ENCODE measurements around the gene CCDC80. TPM values are rescaled to one million over a fixed set of nuclear protein-coding genes. Genes with fewer than 3 reads are reported as not detected.
A peak's percentile ranks its signal among the peaks of the same experiment; 100 is the strongest.
"Not testable (repeated sequence)": the region's sequence is repeated elsewhere in the genome, so short reads cannot be mapped to it uniquely, and the experiment has no call there.

Gene CCDC80
- total RNA-seq, 1 donor from 2014 or later = 0.23 TPM

DNA sequence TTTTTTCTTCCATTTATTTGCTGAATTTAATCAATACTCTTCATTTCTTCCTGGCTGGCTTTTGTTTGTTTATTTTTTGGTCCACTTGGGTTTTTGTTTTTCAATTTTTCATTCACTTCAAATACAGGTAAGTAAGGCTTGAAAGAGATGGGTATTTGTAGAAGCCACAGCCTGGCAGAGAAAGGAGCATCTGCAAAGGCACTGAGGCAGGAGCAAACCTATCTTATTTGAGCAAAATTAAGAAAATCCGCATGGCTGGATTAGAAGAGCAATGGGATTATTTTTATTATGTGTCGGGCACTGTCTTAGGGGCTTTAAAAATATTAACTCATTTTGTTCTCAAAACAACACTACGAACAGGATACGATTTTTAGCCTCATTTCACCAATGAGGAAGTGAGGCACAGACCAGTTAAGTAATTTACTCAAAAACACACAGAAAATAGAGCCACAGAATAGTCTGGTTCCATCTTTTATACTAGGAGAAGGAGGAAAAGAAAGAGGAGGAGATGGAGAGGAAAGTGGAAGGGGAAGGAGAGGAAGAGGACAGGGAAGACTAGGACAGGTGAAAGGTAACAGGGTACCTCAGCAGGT, 35.1 kb upstream of the CCDC80 start:
- H3K9me3 Mint-ChIP-seq = no peaks in the 10 kb centered on the region
- H3K36me3 Mint-ChIP-seq (ENCODE audit: low read depth) = peaks cover 13% of the 10 kb centered on the region
- H3K4me3 Mint-ChIP-seq = peak overlapping the region; percentile 64
- intact Hi-C loops (cut with micrococcal nuclease) = loop anchor here (1.0 to 10.0 kb wide), 17 partner anchors 28 to 1861 kb away; partner anchors contain the start of genes ATP6V1A, BTLA, CD96 and GTPBP8
- H3K4me1 Mint-ChIP-seq (ENCODE audit: low read depth) = peaks cover 75% of the 10 kb centered on the region
- peak overlapping the region; percentile 87 for H3K27ac Mint-ChIP-seq
- DNase-seq (ENCODE audit: low spot score) = no peak
- no peaks in the 10 kb centered on the region for H3K27me3 Mint-ChIP-seq (ENCODE audit: insufficient read depth)

DNA sequence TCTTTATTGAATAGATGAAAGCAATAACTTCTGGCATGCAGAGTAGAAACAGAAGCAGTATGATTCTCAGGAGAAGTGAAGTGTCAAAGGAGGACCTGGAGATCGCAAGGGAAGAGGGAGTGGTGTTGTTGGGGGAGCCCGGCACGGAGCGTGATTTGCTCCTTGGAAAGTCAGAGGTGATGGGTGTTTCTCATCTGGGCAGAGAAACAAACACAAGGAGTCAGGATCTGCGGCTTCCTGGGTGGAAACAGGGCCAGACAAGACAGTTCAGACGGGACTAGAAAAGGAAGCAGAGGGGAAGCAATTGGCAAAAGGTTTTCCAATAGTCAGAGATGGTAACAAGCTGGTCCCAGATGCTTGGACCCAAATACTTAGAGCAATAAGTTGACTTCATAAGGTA, 34.4 kb upstream of the CCDC80 start:
- no peak for DNase-seq (ENCODE audit: low spot score)
- Mint-ChIP-seq H3K27ac (peak overlapping the region; percentile 5), H3K9me3 (no peaks in the 10 kb centered on the region), H3K36me3 (ENCODE audit: low read depth) (peaks cover 13% of the 10 kb centered on the region), H3K27me3 (ENCODE audit: insufficient read depth) (no peaks in the 10 kb centered on the region), H3K4me1 (ENCODE audit: low read depth) (peaks cover 81% of the 10 kb centered on the region), H3K4me3 (peak overlapping the region; percentile 1)
- intact Hi-C loops (cut with micrococcal nuclease) = loop anchor here (5.0 to 10.0 kb wide), 8 partner anchors 163 to 1861 kb away; partner anchors contain the start of genes ATP6V1A, BTLA, CD96 and NAA50

DNA sequence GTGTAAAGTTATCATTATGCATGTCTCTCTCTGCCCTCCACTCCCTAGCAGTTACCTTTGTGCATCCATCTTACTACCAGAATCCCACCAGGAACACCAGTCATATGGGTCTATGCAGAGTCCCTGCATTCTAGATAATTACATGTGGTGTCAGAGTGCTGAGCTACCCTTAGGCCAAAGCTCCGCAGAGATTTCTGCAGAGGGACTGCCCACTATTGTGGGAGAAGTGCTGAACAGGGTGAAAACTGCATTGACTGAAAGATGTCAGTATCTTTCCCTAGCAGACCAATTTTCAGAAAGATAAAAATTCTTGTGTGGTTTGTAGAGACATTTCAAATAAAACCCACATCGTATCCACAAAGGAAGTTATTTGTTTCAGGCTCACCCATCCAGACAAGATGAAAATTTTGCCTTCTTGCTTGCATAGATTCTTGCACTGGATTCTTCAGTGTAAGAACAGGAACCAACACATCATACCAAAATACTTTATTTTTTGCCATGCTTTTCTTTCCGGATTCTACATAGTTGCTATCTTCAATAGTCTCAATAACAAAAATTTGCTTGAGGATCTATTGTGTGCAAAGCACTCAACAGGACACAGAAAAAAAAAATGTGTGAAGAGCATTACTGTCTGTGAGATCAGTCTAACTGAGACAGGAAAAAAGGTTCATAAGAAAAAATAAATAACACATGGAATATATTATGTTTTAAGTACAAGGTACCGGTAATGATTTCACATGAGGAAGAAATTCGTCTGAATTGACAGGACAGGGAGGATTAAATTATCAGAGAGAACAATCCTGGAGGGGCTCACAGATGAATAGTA, 32.0 kb upstream of the CCDC80 start:
- Mint-ChIP-seq H3K36me3 (ENCODE audit: low read depth) (peaks cover 10% of the 10 kb centered on the region), H3K27ac (peak overlapping the region; percentile 65), H3K4me3 (peak overlapping the region; percentile 4), H3K27me3 (ENCODE audit: insufficient read depth) (peaks cover 2% of the 10 kb centered on the region), H3K9me3 (no peaks in the 10 kb centered on the region), H3K4me1 (ENCODE audit: low read depth) (peaks cover 85% of the 10 kb centered on the region)
- intact Hi-C loops (cut with micrococcal nuclease) = loop anchor here (1.0 to 10.0 kb wide), 7 partner anchors 30 to 1858 kb away; partner anchors contain the start of genes ATP6V1A, CD96, NAA50 and SPICE1
- peak; percentile 13 for DNase-seq (ENCODE audit: low spot score)

DNA sequence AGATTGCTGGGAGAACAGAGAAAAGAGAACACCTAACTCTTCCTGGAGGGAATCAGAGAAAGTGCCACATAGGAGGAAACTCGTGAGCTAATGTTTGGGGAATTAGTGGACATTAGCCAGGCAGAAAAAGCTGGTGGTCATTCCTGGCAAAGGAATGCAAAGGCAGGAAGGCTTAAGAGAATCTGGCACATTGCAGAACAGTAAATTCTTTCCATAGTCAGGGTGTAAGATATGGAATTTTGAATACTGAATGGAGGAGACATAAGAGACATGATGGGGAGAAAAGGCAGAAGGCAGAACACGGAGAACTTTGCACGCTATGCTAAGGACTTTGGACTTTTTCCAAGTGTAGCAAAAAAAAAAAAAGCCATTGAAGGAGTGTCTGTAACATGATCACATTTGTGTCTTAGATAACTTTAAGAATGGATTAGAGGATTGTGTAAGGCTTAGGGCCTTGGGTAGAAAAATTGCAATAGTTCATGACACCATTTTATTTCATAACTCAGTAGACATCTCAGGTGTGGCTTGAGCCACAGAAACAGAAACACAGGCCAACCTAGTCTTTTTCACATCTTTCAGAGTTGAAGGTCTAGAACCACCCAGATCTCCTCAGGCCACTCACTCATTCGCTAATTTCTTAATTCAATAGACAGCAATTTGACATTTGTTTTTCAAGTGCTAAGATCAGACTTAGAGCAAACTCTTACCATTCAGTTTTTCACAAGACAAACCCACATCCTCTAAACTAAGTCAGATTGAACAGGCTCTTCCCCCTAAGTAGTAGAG, 31.2 kb upstream of the CCDC80 start:
- peak overlapping the region; percentile 41 for H3K4me3 Mint-ChIP-seq
- peak overlapping the region; percentile 65 for H3K27ac Mint-ChIP-seq
- intact Hi-C loops (cut with micrococcal nuclease) = loop anchor here (1.0 to 10.0 kb wide), 7 partner anchors 29 to 1857 kb away; partner anchors contain the start of genes ATP6V1A, CD96, NAA50 and SPICE1
- H3K4me1 Mint-ChIP-seq (ENCODE audit: low read depth) = peaks cover 85% of the 10 kb centered on the region
- DNase-seq (ENCODE audit: low spot score) = peak; percentile 11
- peaks cover 7% of the 10 kb centered on the region for H3K9me3 Mint-ChIP-seq
- peaks cover 2% of the 10 kb centered on the region for H3K27me3 Mint-ChIP-seq (ENCODE audit: insufficient read depth)
- peaks cover 14% of the 10 kb centered on the region for H3K36me3 Mint-ChIP-seq (ENCODE audit: low read depth)

DNA sequence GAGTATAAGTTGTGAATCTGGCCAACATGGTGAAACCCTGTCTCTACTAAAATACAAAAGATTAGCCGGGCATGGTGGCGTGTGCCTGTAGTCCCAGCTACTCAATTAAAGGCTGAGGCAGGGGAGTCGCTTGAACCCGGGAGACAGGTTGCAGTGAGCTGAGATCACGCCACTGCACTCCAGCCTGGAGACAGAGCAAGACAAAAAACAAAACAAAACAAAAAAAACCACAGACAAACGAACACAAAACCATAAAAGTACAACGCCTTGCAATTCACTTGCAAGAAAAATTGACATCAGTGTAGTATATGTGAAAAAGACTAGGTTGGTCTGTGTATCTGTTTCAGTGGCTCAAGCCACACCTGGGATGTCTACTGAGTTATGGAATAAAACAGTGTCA, 29.9 kb upstream of the CCDC80 start:
- intact Hi-C loops (cut with micrococcal nuclease) = loop anchor here (10.0 kb wide), 6 partner anchors 286 to 1856 kb away; partner anchors contain the start of genes ATP6V1A, CD96, NAA50 and SPICE1
- H3K27me3 Mint-ChIP-seq (ENCODE audit: insufficient read depth) = peaks cover 2% of the 10 kb centered on the region
- H3K4me1 Mint-ChIP-seq (ENCODE audit: low read depth) = peaks cover 72% of the 10 kb centered on the region
- no peak overlapping the region for H3K4me3 Mint-ChIP-seq
- peaks cover 8% of the 10 kb centered on the region for H3K9me3 Mint-ChIP-seq
- H3K36me3 Mint-ChIP-seq (ENCODE audit: low read depth) = peaks cover 12% of the 10 kb centered on the region
- peak overlapping the region; percentile 56 for H3K27ac Mint-ChIP-seq
- peak; percentile 17 for DNase-seq (ENCODE audit: low spot score)

DNA sequence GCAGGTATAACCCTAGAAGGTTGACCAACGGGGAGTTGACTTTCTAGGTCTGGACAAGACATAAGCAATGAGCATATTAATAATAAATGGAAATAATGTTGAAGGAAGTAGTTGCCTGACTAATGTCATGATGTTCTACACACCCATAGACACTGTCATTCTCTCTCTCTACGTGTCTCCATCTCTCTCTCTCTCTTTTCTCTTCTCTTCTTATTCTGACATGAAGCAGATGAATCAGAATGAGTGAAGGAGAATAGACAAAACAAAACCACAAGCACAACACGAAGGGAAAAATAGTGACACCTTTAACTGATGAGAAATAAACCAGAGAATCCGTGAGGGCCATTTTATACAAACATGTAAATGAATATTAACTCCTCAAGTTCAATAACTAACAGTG, 26.7 kb upstream of the CCDC80 start:
- H3K4me1 Mint-ChIP-seq (ENCODE audit: low read depth) = peaks cover 40% of the 10 kb centered on the region
- intact Hi-C loops (cut with micrococcal nuclease) = no loop called here
- H3K36me3 Mint-ChIP-seq (ENCODE audit: low read depth) = peaks cover 8% of the 10 kb centered on the region

DNA sequence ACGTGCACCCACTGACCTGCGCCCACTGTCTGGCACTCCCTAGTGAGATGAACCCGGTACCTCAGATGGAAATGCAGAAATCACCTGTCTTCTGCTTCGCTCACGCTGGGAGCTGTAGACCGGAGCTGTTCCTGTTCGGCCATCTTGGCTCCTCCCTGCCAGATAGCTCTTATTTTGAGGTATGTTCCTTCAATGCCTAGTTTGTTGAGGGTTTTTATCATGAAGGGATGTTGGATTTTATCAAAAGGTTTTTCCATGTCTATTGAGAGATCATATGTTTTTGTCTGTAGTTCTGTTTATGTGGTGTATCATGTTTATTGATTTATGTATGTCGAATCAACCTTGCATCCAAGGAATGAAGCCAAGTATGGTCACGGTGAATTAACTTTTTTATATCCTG, 24.1 kb upstream of the CCDC80 start:
- H3K27me3 Mint-ChIP-seq (ENCODE audit: insufficient read depth); H3K27ac Mint-ChIP-seq; intact Hi-C loops (cut with micrococcal nuclease): not testable (repeated sequence)

More for the DNA sequence above, 26.7 kb upstream of the CCDC80 start:
- H3K27ac Mint-ChIP-seq = peak overlapping the region; percentile 51
- DNase-seq (ENCODE audit: low spot score) = no peak
- peaks cover 5% of the 10 kb centered on the region for H3K27me3 Mint-ChIP-seq (ENCODE audit: insufficient read depth)
- peaks cover 16% of the 10 kb centered on the region for H3K9me3 Mint-ChIP-seq
- H3K4me3 Mint-ChIP-seq = no peak overlapping the region

DNA sequence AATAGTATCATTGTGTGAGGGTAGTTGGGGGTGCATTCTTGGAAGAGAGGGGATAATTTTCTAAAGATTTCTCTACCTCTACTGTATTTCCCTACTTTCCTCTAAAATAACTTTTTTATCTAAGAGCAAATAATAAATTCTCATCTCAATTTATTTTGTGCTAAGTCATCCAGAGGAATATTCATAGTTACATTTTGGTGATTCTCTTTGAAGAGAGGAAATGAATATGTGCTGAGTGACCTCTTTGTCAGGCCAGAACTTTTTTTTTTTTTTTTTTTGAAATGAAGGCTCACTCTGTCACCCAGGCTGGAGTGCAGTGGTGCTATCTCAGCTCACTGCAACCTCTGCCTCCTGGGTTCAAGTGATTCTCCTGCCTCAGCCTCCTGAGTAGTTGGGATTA, 15.1 kb upstream of the CCDC80 start:
- peaks cover 1% of the 10 kb centered on the region for H3K27me3 Mint-ChIP-seq (ENCODE audit: insufficient read depth)
- peaks cover 4% of the 10 kb centered on the region for H3K36me3 Mint-ChIP-seq (ENCODE audit: low read depth)

More for the DNA sequence above, 24.1 kb upstream of the CCDC80 start:
- not testable (repeated sequence) for DNase-seq (ENCODE audit: low spot score); H3K4me3 Mint-ChIP-seq
- Mint-ChIP-seq H3K36me3 (ENCODE audit: low read depth) (peaks cover 11% of the 10 kb centered on the region), H3K9me3 (peaks cover 19% of the 10 kb centered on the region), H3K4me1 (ENCODE audit: low read depth) (peaks cover 17% of the 10 kb centered on the region)

DNA sequence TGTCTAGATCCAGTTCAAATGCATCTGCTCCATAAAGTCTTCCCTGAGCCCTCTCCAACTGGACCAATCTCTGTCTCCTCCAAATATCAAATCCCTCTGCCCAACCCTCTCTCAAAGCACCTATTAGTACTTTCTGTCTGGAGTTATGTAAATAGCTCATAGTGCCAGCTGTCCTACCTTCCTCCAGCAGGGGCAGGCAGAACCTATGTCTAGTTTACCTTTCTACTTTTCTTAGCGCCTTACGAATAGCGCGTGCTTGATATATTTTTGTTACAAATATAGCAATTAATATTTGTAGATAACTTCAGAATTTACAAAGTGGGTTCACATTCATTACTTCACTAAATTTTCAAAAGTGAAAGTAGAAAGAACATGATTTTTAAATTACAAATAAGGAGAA, 14.0 kb upstream of the CCDC80 start:
- Mint-ChIP-seq H3K4me1 (ENCODE audit: low read depth) (peaks cover 15% of the 10 kb centered on the region), H3K36me3 (ENCODE audit: low read depth) (peaks cover 4% of the 10 kb centered on the region), H3K27ac (no peak overlapping the region), H3K4me3 (no peak overlapping the region), H3K27me3 (ENCODE audit: insufficient read depth) (no peaks in the 10 kb centered on the region), H3K9me3 (peaks cover 7% of the 10 kb centered on the region)
- DNase-seq (ENCODE audit: low spot score) = no peak
- intact Hi-C loops (cut with micrococcal nuclease) = no loop called here

More for the DNA sequence above, 15.1 kb upstream of the CCDC80 start:
- peaks cover 7% of the 10 kb centered on the region for H3K9me3 Mint-ChIP-seq
- H3K27ac Mint-ChIP-seq = no peak overlapping the region
- H3K4me3 Mint-ChIP-seq = no peak overlapping the region
- H3K4me1 Mint-ChIP-seq (ENCODE audit: low read depth) = peaks cover 10% of the 10 kb centered on the region
- intact Hi-C loops (cut with micrococcal nuclease) = no loop called here
- no peak for DNase-seq (ENCODE audit: low spot score)

DNA sequence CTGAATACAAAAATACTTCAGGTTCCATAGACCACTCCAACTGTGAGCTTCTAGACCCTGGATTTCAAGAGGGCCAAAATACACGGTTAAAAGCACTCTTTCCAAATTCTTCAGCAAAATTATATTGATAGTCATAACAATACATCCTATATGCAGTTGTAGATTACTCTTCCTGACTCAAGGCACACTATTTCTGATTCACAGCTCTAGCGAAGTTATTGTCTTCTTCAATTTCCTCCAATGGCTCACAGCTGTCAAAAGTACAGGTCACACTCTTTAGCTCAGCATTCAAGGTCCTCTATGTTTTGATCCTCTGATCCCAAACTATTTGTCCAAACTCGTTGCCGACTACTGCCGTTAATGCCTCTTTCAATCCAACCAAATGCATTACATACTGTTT, 13.5 kb upstream of the CCDC80 start:
- Mint-ChIP-seq H3K27ac (no peak overlapping the region), H3K9me3 (peaks cover 7% of the 10 kb centered on the region), H3K27me3 (ENCODE audit: insufficient read depth) (no peaks in the 10 kb centered on the region), H3K36me3 (ENCODE audit: low read depth) (peaks cover 4% of the 10 kb centered on the region), H3K4me1 (ENCODE audit: low read depth) (peaks cover 19% of the 10 kb centered on the region), H3K4me3 (no peak overlapping the region)
- intact Hi-C loops (cut with micrococcal nuclease) = no loop called here
- DNase-seq (ENCODE audit: low spot score) = no peak

DNA sequence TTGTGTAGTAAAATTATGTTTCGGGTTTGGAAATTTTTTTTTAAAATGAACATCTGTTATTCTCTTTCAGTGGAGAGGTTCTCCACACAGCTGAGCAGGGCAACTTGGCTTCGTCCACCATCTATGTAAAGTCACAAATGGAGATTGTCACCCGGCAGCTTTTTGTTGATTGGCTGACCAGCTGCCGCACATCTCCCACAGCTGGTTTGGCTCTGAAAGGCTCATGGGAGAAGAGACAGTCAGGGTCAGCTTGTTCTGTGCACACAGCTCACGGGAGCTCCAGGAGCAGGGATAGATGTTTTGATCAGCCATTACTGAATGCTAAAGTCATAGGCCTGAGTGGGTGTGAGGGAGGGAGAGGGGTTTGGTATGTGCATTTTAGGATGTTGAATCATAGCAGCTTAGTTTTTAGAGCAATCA, 12.9 kb upstream of the CCDC80 start:
- Mint-ChIP-seq H3K27me3 (ENCODE audit: insufficient read depth) (no peaks in the 10 kb centered on the region), H3K4me1 (ENCODE audit: low read depth) (peaks cover 25% of the 10 kb centered on the region), H3K9me3 (peaks cover 7% of the 10 kb centered on the region), H3K36me3 (ENCODE audit: low read depth) (peaks cover 4% of the 10 kb centered on the region), H3K4me3 (no peak overlapping the region), H3K27ac (no peak overlapping the region)
- intact Hi-C loops (cut with micrococcal nuclease) = no loop called here
- DNase-seq (ENCODE audit: low spot score) = no peak

DNA sequence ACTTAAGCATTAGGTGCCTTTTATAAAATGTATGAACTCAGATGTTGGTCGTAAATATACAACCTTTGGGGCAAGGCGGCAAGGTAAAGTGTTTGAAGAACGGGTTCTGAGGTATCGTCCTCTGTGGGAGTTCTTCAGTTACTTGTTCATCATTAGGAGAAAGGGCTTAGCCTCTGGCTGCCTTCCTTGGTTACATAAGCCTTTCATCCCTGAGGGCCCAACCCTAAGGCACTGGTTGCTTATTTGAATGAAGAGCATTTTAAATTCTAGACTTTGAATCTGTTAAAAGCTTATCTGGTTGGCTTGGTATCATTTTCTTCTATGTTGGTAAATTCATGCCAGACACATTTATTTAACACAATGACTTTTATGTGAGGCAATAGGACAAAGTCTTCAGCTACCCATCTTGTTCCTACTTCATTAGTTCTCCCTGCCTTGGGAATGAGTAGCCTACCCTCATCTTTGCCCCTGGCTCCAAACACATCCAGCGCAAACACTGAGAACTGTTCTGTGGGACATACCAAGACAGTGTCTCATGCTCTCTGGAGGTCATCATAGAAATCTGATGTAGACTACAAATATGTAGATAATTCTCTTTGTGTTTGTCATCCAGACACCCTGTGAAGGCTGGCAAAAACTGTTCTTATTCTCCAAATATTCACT, 12.4 kb upstream of the CCDC80 start:
- intact Hi-C loops (cut with micrococcal nuclease) = no loop called here
- Mint-ChIP-seq H3K9me3 (peaks cover 4% of the 10 kb centered on the region), H3K36me3 (ENCODE audit: low read depth) (peaks cover 2% of the 10 kb centered on the region), H3K4me3 (no peak overlapping the region), H3K27ac (no peak overlapping the region), H3K4me1 (ENCODE audit: low read depth) (peaks cover 29% of the 10 kb centered on the region), H3K27me3 (ENCODE audit: insufficient read depth) (no peaks in the 10 kb centered on the region)
- DNase-seq (ENCODE audit: low spot score) = no peak
